GM18508 (cell line): ENCODE measurements around the gene CERK.

Experiments
- ATAC-seq: cut with Tn5 transposase; IDR thresholded peaks from one replicate; pipeline ENCODE4 v1.9.1; 2021; ENCODE audit warnings: moderate number of reproducible peaks; ENCODE audit not compliant: insufficient read depth, unreplicated experiment

CERK gene

GRCh38 chr22:46682011-46682731 is 55.9 kb downstream of the CERK start:
- no peak for ATAC-seq

DNA sequence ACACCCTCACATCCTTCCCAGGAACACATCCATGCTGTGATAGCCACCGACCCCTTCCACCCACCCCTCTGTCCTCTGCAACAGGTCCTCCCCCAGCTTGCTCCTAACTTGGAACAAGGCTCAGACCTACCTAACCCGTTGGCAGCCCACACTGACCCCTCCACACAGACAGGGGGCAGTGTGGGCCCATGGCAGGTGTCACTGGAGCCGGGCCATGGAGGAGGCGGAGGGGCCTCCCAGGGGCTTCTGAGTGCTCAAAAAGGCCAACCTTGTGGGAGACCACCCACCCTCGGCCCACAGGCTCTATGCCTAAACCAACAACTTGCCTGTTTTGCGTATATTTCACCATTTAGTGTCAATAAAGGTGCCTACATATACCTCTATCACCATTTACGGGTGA is 57.0 kb downstream of the CERK start:
- ATAC-seq, result no peak

DNA sequence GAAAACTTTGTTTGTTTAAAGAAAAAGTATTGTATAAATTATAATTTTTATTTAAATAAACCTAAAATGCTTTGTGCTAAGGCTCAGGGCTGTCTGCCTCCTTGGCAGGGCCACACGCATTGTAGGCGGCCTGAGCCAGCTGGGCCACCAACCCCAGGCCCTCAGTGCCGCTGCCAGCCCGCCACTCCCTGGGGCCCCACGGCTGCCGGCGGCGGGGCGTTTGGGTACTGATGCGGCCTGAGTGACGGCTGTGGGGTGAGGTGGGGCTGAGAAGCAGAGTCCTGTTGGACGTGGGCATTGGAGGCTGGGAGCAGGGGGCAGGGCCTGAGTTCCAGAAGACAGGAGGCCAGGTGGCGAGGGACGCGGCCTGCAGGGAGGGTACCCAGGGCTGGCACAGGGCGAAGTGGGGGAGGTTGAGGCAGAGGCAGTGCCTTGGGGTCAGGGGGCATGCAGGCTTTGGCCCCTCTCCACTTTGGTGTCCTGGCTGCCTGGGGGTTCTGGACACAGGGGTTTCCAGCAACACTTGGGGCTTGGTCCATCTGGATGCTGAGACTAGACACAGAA is 58.3 kb downstream of the CERK start:
- no peak for ATAC-seq

GRCh38 chr22:46678785-46679700 is 59.0 kb downstream of the CERK start:
- ATAC-seq, result no peak

DNA sequence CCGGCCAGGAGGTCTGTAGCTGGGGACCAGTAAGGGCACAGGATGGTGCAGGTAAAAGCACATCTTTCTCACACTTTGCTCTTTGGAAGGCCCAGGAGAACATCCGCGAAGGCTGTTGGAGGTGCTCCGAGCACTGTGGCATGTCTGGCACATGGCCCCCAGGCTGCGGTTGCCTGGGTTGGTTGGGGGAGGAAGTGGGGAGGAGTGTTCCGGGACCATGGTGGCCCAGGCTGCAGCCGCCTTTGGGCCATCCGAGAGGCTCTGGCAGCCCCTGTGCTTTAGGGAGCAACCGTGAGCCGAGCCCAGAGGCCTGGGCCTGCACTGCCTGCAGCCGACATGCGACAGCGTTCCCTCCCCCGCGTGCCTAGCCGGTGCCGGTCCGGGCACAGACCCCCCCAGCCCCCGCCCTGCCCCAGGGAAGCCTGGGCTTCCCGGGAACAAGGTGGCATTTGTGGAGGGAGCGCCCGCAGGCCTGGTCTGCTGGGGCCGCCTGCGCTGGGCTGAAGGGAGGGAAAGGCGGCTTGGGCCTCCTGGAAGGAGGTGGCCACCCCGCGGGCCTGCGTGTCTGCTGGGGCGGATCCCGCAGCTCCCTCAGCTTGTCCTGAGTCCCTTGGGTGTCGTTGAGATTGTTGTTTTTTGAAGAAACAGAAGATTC is 59.9 kb downstream of the CERK start:
- no peak for ATAC-seq

DNA sequence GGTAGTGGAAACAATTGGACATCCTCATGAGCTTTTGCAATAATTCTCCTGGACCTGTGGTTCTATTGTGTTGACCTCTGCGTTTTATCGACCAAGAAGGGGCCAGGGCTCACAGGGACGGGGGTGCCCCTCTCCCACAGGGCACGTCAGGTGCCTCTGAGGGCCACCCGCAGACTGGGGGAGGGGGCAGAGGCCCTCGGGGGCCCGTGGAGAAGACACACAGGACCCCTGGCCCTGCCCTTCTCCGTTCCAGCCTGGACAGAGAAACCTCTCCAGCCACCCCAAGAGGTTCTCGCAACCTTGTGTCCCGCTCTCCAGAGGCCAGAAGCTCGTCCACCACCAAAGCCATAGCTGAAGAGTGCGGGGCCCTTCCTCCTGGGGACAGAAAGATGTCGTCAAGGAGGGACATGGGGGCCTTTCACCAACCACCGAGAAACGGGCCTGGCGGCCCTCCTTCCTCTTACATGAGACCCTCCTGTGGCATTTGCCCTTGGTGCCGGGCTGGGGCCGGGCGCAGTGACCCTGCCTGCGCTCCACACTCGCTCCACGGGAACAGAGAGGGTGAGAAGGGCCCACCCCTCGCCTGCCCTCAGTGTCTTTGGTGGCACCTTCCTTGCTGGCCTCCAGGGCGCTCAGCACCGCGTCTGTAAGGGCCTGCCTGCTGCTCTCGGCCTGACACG is 60.6 kb downstream of the CERK start:
- ATAC-seq, result no peak

- no peak for ATAC-seq
These were observed 61.2 kb downstream of the CERK start for GRCh38 chr22:46676881-46677280.

DNA sequence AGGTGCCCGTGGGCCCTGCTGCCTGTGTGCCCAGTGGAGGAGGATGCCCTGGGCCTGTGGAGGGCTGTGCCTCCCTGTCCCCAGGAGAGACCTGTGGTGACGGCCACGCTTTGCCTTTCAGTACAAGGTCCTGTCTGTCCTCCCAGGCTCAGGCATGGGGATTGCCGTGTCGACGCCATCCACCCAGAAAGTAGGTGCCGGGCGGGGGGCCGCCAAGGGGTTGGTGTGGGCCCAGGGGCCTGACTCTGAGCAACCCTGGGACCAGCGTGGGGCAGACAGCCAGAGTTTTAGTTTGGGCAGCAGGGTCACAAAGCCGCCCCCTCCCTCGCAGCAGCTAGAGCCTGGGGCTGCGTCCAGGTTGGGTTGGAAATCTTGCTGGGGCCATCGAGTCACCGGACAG is 61.6 kb downstream of the CERK start:
- ATAC-seq, result no peak

GRCh38 chr22:46675938-46676337 is 62.1 kb downstream of the CERK start:
- ATAC-seq, result no peak

- no peak for ATAC-seq
These were observed 62.6 kb downstream of the CERK start for GRCh38 chr22:46675479-46675878.

DNA sequence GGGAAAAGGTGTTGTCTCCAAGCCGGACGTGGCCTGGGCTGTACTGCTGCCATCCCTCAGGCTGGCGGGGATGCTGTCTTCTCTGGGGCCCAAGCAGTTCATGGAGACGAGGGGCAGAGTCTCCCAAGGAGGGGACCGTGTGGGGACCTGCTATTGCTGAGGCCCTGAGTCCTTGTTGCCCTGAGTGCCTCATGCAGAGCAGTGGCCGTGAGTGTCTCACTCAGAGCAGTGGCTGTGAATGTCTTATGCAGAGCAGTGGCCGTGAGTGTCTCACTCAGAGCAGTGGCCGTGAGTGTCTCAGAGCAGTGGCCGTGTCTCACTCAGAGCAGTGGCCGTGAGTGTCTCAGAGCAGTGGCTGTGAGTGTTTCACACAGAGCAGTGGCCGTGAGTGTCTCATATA is 63.1 kb downstream of the CERK start:
- no peak for ATAC-seq

GRCh38 chr22:46674367-46674781 is 63.7 kb downstream of the CERK start:
- ATAC-seq, result no peak

DNA sequence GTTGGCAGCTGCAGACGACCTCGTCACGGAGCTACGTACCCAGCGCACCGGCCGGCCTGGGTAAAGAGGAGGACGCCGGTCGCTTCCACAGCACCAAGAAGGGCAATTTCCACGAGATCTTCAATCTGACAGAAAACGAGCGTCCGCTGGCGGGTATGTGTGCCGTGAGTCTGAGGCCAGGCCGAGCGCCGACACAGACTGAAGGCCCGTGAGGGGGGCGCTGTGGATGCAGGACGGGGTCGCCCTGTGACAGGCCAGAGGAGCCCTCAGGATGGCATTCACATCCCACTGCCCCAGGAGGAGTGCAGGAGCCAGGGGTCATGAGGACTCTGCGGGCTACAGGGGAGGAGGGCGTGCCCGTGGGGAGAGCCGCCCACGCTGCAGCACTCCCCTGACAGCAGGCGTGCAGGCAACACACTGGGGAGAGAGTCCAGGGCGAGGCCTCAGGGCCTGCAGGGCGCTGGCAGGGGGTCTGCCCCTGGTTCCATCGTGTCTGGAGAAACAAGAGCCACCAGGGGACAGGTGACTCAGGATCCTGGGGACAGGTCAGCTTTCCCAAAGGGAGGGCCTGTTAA is 64.3 kb downstream of the CERK start:
- ATAC-seq, result no peak

GRCh38 chr22:46673205-46673604 is 64.8 kb downstream of the CERK start:
- no peak for ATAC-seq

- no peak for ATAC-seq
These were observed 65.3 kb downstream of the CERK start for GRCh38 chr22:46672731-46673130.

GRCh38 chr22:46671824-46672432 is 66.1 kb downstream of the CERK start:
- no peak for ATAC-seq

- no peak for ATAC-seq
These were observed 68.9 kb downstream of the CERK start for GRCh38 chr22:46669201-46669600.

DNA sequence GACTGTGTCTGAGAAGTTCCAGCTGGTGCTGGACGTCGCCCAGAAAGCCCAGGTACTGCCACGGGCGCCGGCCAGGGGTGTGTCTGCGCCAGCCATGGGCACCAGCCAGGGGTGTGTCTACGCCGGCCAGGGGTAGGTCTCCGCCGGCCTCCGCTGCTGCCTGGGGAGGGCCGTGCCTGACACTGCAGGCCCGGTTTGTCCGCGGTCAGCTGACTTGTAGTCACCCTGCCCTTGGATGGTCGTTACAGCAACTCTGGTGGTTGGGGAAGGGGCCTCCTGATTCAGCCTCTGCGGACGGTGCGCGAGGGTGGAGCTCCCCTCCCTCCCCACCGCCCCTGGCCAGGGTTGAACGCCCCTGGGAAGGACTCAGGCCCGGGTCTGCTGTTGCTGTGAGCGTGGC is 69.9 kb downstream of the CERK start:
- no peak for ATAC-seq

DNA sequence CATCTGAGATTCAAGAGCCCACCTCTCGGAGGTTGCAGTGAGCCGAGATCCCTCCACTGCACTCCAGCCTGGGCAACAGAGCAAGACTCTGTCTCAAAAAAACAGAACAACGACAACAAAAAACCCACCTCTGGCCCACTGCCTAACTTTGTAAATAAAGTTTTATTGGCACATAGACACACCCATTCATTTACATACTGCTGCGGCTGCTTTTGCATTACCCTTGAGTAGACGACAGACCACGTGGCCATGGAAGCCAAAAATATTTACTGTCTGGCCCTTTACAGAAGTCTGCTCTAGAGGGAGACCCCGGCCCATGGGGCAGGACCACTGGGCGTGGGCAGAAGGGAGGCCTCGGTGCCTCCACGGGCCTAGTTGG is 70.8 kb downstream of the CERK start:
- ATAC-seq, result no peak
